HEK293 (cell line): ENCODE data around the gene ACTL6A.

ENCODE experiments used
- CTCF ChIA-PET: fragments of 350-600 bp; formaldehyde crosslinking; extraction: SDS; loops from one replicate; lab custom pipeline; 2021; ENCODE audit warnings: antibody characterized with exemption; lab: Yijun Ruan, JAX
- POLR2A ChIA-PET: fragments of 300-600 bp; formaldehyde crosslinking; extraction: SDS; loops from one replicate; lab custom pipeline; 2020; ENCODE audit warnings: antibody characterized with exemption, inconsistent platforms; lab: Yijun Ruan, JAX
- H3K27ac ChIP-seq: fragments of 200-500 bp; sonication (Bioruptor generic); 2 replicates; pipeline ENCODE4 v1.5.1; 2014; ENCODE audit warnings: low read depth, low read length, control low read depth, inconsistent platforms; ENCODE audit errors: extremely low read depth
- H3K36me3 ChIP-seq, 2 experiments: fragments of 200-500 bp in 1 of 2; sonication (Bioruptor generic) in 1 of 2; 1 replicate in 1 of 2; 2 replicates in 1 of 2; pipeline ENCODE4 v1.5.1; 2014 to 2017; ENCODE audit warnings: inconsistent platforms in 2 of 2, low read length in 2 of 2; ENCODE audit not compliant: control insufficient read depth in 2 of 2, insufficient read depth in 1 of 2
- H3K4me1 ChIP-seq: fragments of 200-500 bp; sonication (Bioruptor generic); 2 replicates; pipeline ENCODE4 v1.5.1; 2014; ENCODE audit warnings: mild to moderate bottlenecking, low read length, inconsistent platforms; ENCODE audit not compliant: control insufficient read depth, insufficient read depth
- H3K4me3 ChIP-seq: 2 replicates; pipeline ENCODE4 v1.5.1; 2011; ENCODE audit warnings: low read depth, mild to moderate bottlenecking, control low read depth, low read length, moderate library complexity
- H3K9me3 ChIP-seq: fragments of 200-500 bp; sonication (Bioruptor generic); 2 replicates; pipeline ENCODE4 v1.5.1; 2014; ENCODE audit warnings: low read depth, low read length, inconsistent platforms; ENCODE audit not compliant: control insufficient read depth, insufficient read depth
- BCL11A ChIP-seq: fragments of 450-650 bp; formaldehyde crosslinking; IDR thresholded peaks from 2 replicates; pipeline ENCODE4 v1.5.1; 2016; ENCODE audit warnings: low read depth, missing biosample characterization, missing genetic modification characterization
- EGR2 ChIP-seq: fragments of 450-650 bp; formaldehyde crosslinking; IDR thresholded peaks from 2 replicates; pipeline ENCODE4 v1.5.1; 2016; ENCODE audit warnings: low read depth, missing biosample characterization, missing genetic modification characterization
- GLI4 ChIP-seq: fragments of 450-650 bp; formaldehyde crosslinking; IDR thresholded peaks from 2 replicates; pipeline ENCODE4 v1.5.1; 2016; ENCODE audit warnings: missing biosample characterization, missing genetic modification characterization
- OSR2 ChIP-seq: fragments of 450-650 bp; formaldehyde crosslinking; IDR thresholded peaks from 2 replicates; pipeline ENCODE4 v1.5.1; 2016; ENCODE audit warnings: missing biosample characterization, missing genetic modification characterization
- PATZ1 ChIP-seq: fragments of 450-650 bp; formaldehyde crosslinking; IDR thresholded peaks from 2 replicates; pipeline ENCODE4 v1.5.1; 2016; ENCODE audit warnings: missing biosample characterization, missing genetic modification characterization
- PRDM1 ChIP-seq: fragments of 450-650 bp; formaldehyde crosslinking; IDR thresholded peaks from 2 replicates; pipeline ENCODE4; 2016; ENCODE audit warnings: missing biosample characterization, missing genetic modification characterization
- PRDM10 ChIP-seq: fragments of 450-650 bp; formaldehyde crosslinking; IDR thresholded peaks from 2 replicates; pipeline ENCODE4 v1.5.1; 2016; ENCODE audit warnings: missing biosample characterization, missing genetic modification characterization
- SETDB1 ChIP-seq: IDR thresholded peaks from one replicate; pipeline ENCODE4 v1.6.1; 2017; ENCODE audit warnings: mild to moderate bottlenecking, low read length, moderate library complexity, mixed read lengths; ENCODE audit not compliant: insufficient read length
- WT1 ChIP-seq: fragments of 450-650 bp; formaldehyde crosslinking; IDR thresholded peaks from 2 replicates; pipeline ENCODE4 v1.5.1; 2016; ENCODE audit warnings: missing biosample characterization, missing genetic modification characterization
- ZFHX2 ChIP-seq: fragments of 450-650 bp; formaldehyde crosslinking; conservative IDR thresholded peaks from 2 replicates; pipeline ENCODE4 v1.5.1; 2016; ENCODE audit warnings: missing biosample characterization, missing genetic modification characterization
- ZFP69B ChIP-seq: fragments of 450-650 bp; formaldehyde crosslinking; IDR thresholded peaks from 2 replicates; pipeline ENCODE4 v1.5.1; 2016; ENCODE audit warnings: missing biosample characterization, missing genetic modification characterization
- ZNF157 ChIP-seq: fragments of 450-650 bp; formaldehyde crosslinking; IDR thresholded peaks from 2 replicates; pipeline ENCODE4 v1.5.1; 2016; ENCODE audit warnings: missing biosample characterization, missing genetic modification characterization
- ZNF169 ChIP-seq: fragments of 450-650 bp; formaldehyde crosslinking; IDR thresholded peaks from 2 replicates; pipeline ENCODE4 v1.5.1; 2016; ENCODE audit warnings: missing biosample characterization, missing genetic modification characterization
- ZNF202 ChIP-seq: fragments of 450-650 bp; formaldehyde crosslinking; IDR thresholded peaks from 2 replicates; pipeline ENCODE4 v1.5.1; 2016; ENCODE audit warnings: missing biosample characterization, missing genetic modification characterization, borderline replicate concordance
- ZNF23 ChIP-seq: fragments of 450-650 bp; formaldehyde crosslinking; IDR thresholded peaks from 2 replicates; pipeline ENCODE4 v1.5.1; 2016; ENCODE audit warnings: missing biosample characterization, missing genetic modification characterization, borderline replicate concordance
- ZNF280C ChIP-seq: fragments of 450-650 bp; formaldehyde crosslinking; IDR thresholded peaks from 2 replicates; pipeline ENCODE4 v1.5.1; 2016; ENCODE audit warnings: missing biosample characterization, missing genetic modification characterization
- ZNF366 ChIP-seq: fragments of 450-650 bp; formaldehyde crosslinking; conservative IDR thresholded peaks from 2 replicates; pipeline ENCODE4 v1.5.1; 2016; ENCODE audit warnings: missing biosample characterization, missing genetic modification characterization
- ZNF555 ChIP-seq: fragments of 450-650 bp; formaldehyde crosslinking; conservative IDR thresholded peaks from 2 replicates; pipeline ENCODE4 v1.5.1; 2017; ENCODE audit warnings: missing biosample characterization, mild to moderate bottlenecking, missing genetic modification characterization, inconsistent platforms
- ZNF747 ChIP-seq: fragments of 450-650 bp; formaldehyde crosslinking; IDR thresholded peaks from 2 replicates; pipeline ENCODE4 v1.5.1; 2016; ENCODE audit warnings: missing biosample characterization, missing genetic modification characterization
- ZNF768 ChIP-seq: fragments of 450-650 bp; formaldehyde crosslinking; IDR thresholded peaks from 2 replicates; pipeline ENCODE4 v1.5.1; 2018; ENCODE audit warnings: missing biosample characterization, mild to moderate bottlenecking, missing genetic modification characterization

ACTL6A gene

GRCh38 chr3:179541094-179541493, 21.6 kb upstream of the ACTL6A start (continued):
- no peak for TF ChIP-seq ZFP69B (tag by site-specific recombination)

- Histone ChIP-seq H3K36me3 (no peaks in the 10 kb centered on the region), H3K9me3 (no peaks in the 10 kb centered on the region), H3K4me3 (no peak overlapping the region), H3K4me1 (no peaks in the 10 kb centered on the region), H3K27ac (no peak overlapping the region)
- TF ChIP-seq ZNF169 (no peak), ZFHX2 (tag by site-specific recombination) (peak; percentile 83), ZNF768 (no peak), EGR2 (peak; percentile 89)
- ChIA-PET POLR2A (no interaction called here), CTCF (interaction anchor here (0.5 kb wide), 1 partner anchor 147 kb away, joined by 3 read pairs; no protein-coding TSS in a partner anchor)
These were observed 21.1 kb upstream of the ACTL6A start for GRCh38 chr3:179541596-179541995.

- Histone ChIP-seq H3K36me3 (no peaks in the 10 kb centered on the region), H3K9me3 (no peaks in the 10 kb centered on the region), H3K4me3 (no peak overlapping the region), H3K27ac (no peak overlapping the region), H3K4me1 (no peaks in the 10 kb centered on the region)
- CTCF ChIA-PET = no interaction called here
- POLR2A ChIA-PET = no interaction called here
- peak; percentile 92 for TF ChIP-seq ZNF366 (tag by site-specific recombination)
- TF ChIP-seq PRDM1 (tag by site-specific recombination) = peak; percentile 99
- TF ChIP-seq ZNF202 = no peak
These were observed 20.4 kb upstream of the ACTL6A start for GRCh38 chr3:179542375-179542774.

GRCh38 chr3:179544981-179545645, 17.6 kb upstream of the ACTL6A start:
- CTCF ChIA-PET = no interaction called here
- POLR2A ChIA-PET = no interaction called here

GRCh38 chr3:179546814-179547241, 15.9 kb upstream of the ACTL6A start:
- no peak overlapping the region for H3K27ac ChIP-seq
- POLR2A ChIA-PET = interaction anchor here (1.7 kb wide), 1 partner anchor 16 kb away, joined by 3 read pairs; the partner anchor contains the start of gene ACTL6A
- H3K4me3 ChIP-seq = no peak overlapping the region
- CTCF ChIA-PET = interaction anchor here (0.6 kb wide), 1 partner anchor 134 kb away, joined by 3 read pairs; no protein-coding TSS in a partner anchor
- H3K36me3 ChIP-seq = no peaks in the 10 kb centered on the region
- no peaks in the 10 kb centered on the region for H3K4me1 ChIP-seq
- no peaks in the 10 kb centered on the region for H3K9me3 ChIP-seq
- no peak for TF ChIP-seq PRDM10
- no peak for TF ChIP-seq GLI4 (tag by site-specific recombination)
- TF ChIP-seq ZNF280C (tag by site-specific recombination) = no peak
- TF ChIP-seq ZNF747 (tag by site-specific recombination) = no peak
- no peak for TF ChIP-seq WT1
- no peak for TF ChIP-seq OSR2 (tag by site-specific recombination)

More at GRCh38 chr3:179544981-179545645, 17.6 kb upstream of the ACTL6A start:
- H3K27ac ChIP-seq = no peak overlapping the region
- no peaks in the 10 kb centered on the region for H3K36me3 ChIP-seq
- no peak for TF ChIP-seq BCL11A
- no peak for TF ChIP-seq PATZ1
- TF ChIP-seq ZNF23 (tag by site-specific recombination) = no peak
- no peak for TF ChIP-seq ZNF157 (tag by site-specific recombination)
- TF ChIP-seq ZNF555 = 0 out of 2 replicates have a peak, but pooled peaks have one; percentile 6
- peak; percentile 39 for TF ChIP-seq SETDB1
- no peaks in the 10 kb centered on the region for H3K4me1 ChIP-seq
- H3K9me3 ChIP-seq = no peaks in the 10 kb centered on the region
- H3K4me3 ChIP-seq = no peak overlapping the region
